AG09309 (cell line): ENCODE measurements around the gene PLA2G4F.

Experiments
- DNase-seq: peaks from one replicate; pipeline ENCODE4 v3.0.0-alpha.2; 2010; ENCODE audit warnings: low read depth
- H3K4me3 ChIP-seq: 2 replicates; pipeline ENCODE4 v1.5.1; 2011; ENCODE audit warnings: mild to moderate bottlenecking, low read depth, low read length, moderate library complexity; ENCODE audit not compliant: control insufficient read depth
- TF ChIP-seq, protein P1 (sequence below): IDR thresholded peaks from 2 replicates; pipeline ENCODE4 v1.5.1; 2011; ENCODE audit warnings: mild to moderate bottlenecking, low read depth, low read length, inconsistent platforms; ENCODE audit not compliant: insufficient read depth, control insufficient read depth; ENCODE audit errors: missing control alignments

The PLA2G4F gene

DNA sequence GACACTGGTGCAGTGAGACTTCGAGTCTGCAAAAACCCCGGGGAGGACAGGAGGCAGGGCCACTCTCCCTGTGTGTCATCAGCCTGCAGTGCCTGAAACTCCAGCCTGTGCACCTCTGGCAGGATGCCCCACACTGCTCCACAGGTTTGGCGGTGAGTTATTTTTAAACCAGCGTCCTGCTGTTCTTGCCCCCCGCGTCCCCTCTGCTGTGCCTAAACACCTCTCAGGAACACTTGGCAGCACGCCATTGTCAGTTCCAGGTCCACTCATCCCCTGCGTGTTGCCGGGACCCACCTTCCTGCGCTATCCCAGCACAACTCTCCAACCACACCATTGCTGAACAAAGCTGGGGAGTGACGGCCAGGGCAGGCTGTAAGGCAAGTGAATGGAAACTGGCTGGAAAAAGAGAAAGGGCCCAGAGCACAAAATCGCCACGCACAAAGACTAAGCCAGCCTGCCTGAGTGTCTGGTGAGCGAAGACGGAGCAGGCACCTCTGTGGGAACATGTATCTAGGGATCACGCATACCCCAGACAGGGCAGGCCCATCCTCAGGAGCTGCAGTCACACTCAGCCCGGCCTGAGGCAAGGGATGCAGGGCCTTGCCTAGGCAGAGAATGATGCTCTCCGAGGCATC lies 3.1 kb upstream of the PLA2G4F start:
- no peak for DNase-seq
- TF ChIP-seq, protein P1, sequence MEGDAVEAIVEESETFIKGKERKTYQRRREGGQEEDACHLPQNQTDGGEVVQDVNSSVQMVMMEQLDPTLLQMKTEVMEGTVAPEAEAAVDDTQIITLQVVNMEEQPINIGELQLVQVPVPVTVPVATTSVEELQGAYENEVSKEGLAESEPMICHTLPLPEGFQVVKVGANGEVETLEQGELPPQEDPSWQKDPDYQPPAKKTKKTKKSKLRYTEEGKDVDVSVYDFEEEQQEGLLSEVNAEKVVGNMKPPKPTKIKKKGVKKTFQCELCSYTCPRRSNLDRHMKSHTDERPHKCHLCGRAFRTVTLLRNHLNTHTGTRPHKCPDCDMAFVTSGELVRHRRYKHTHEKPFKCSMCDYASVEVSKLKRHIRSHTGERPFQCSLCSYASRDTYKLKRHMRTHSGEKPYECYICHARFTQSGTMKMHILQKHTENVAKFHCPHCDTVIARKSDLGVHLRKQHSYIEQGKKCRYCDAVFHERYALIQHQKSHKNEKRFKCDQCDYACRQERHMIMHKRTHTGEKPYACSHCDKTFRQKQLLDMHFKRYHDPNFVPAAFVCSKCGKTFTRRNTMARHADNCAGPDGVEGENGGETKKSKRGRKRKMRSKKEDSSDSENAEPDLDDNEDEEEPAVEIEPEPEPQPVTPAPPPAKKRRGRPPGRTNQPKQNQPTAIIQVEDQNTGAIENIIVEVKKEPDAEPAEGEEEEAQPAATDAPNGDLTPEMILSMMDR: no peak
- no peak overlapping the region for H3K4me3 ChIP-seq

- TF ChIP-seq, protein P1: no peak
- no peak for DNase-seq
- H3K4me3 ChIP-seq: no peak overlapping the region
Observed at GRCh38 chr15:42158941-42159340, 2.5 kb upstream of the PLA2G4F start.

- DNase-seq: peak; percentile 35
- no peak overlapping the region for H3K4me3 ChIP-seq
- TF ChIP-seq, protein P1: no peak
Observed at GRCh38 chr15:42157981-42158765, 1.7 kb upstream of the PLA2G4F start.

DNA sequence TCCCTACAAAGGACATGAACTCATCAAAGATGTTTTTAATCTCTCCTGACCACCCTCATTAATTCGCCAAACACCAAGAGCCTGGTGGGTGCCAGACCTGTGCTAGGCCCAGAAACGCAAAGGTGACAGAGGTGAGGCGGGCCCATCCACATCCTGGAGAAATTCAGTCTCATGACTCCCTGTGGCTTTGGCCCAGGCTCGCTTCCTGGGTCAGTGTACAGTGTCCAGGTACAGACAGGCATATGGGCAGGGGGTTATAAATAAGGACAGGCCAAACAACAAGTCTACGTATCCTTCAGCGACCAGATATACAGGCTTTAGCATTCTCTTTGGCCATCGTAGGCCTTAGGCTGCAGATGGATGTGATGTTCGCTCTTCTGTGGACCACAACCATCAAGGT lies 945 bp upstream of the PLA2G4F start:
- TF ChIP-seq, protein P1: no peak
- no peak overlapping the region for H3K4me3 ChIP-seq
- DNase-seq: no peak

DNA sequence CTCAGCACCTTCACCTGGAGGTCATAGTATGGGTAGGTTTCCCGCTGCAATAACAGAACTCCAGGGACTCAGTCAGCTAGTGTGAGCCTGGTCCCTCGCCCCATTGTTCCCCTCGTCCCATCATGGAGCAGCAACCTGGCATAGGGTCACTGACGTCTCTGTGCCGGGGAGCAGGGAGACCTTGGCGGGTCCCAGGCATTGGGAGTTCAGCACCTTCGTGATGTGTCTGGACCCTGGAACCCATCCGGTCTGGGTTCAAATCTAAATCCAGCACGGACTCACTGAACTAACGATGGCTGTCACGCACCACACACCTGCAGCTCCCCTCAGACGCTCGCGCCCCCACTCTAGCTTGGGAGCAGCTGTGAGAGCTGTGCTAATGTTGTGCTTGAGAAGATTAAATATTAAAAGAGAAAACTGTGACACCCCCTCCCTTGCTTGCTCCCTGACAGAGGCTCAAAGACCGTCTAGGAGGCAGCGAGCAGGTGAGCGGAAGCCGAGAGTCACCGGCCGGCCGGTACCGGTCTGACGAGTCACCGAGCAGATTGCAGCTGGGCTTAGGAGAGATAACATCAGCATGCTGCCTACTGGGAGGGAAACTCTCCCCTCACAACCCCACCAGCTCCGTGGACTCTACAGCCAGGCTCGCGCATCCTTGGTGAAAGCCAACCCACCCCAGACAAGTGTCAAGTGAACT lies 742 bp downstream of the PLA2G4F start:
- no peak for DNase-seq
- TF ChIP-seq, protein P1: no peak
- H3K4me3 ChIP-seq: no peak overlapping the region

- DNase-seq: no peak
- TF ChIP-seq, protein P1: no peak
- H3K4me3 ChIP-seq: no peak overlapping the region
Observed at GRCh38 chr15:42154956-42155355, 1.5 kb downstream of the PLA2G4F start.
